Measurements from ENCODE around the gene LPP. TPM values are rescaled to one million over a fixed set of nuclear protein-coding genes. Genes with fewer than 3 reads are reported as not detected.

Gene LPP
- total RNA-seq, 1 experiment from 2014 or later, result 120 TPM

DNA sequence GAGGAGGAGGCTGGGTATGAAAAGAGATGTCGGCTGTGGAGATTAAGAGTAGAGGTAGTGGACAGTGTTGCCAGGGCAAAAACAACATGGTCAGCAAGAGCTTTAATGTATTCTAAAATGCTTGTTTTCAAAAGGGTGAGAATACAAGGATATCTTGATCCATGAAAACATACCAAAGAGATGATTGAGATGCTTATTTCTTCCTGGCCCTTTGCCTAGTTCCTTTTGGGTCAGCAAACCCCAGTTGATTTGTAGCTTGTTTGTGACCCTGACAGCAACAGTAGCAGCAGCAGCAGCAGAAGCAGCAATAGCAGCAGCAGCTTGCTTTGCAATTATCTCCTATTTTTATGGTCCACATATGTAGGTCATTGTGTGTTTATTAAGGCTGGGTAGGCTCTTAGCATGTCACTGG lies 337.3 kb downstream of the LPP start:
- H3K27ac Mint-ChIP-seq (ENCODE audit: unreplicated experiment), result no peak overlapping the region
- CTCF ChIA-PET, result no interaction called here

DNA sequence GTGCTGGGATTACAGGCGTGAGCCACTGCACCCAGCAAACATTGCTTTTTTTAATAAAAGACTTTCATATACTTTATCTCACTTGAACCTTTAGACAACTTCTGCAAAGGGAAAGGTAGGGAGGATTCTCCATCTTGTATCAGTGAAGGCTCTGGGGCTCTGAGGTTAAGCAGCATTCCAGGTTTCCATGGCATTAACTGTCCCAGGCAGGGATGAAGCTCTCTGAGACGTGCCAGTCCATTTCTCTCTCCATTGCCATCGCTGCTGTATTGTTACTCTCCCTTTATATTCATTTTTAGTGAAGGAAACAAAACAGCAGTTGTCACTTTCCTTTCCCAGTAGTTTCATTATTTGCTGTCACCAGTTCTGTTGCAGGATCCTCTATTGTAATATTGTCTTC lies 342.4 kb downstream of the LPP start:
- Histone ChIP-seq H3K4me3 (ENCODE audit: low read depth, low read length) (no peak overlapping the region), H3K9me3 (0 out of 2 replicates have a peak, but pooled peaks cover 2% of the 10 kb centered on the region), H3K36me3 (ENCODE audit: control insufficient read depth, insufficient read depth, low read length) (no peaks in the 10 kb centered on the region), H3K4me1 (no peaks in the 10 kb centered on the region), H3K27me3 (replicated peaks; ENCODE audit: control insufficient read depth, insufficient read depth, low read length) (no peaks in the 10 kb centered on the region)
- Mint-ChIP-seq H3K4me1 (ENCODE audit: low read depth, unreplicated experiment) (no peaks in the 10 kb centered on the region), H3K27ac (ENCODE audit: unreplicated experiment) (no peak overlapping the region), H3K9me3 (ENCODE audit: unreplicated experiment) (peaks cover 9% of the 10 kb centered on the region), H3K4me3 (ENCODE audit: unreplicated experiment) (no peak overlapping the region), H3K36me3 (ENCODE audit: insufficient read depth, unreplicated experiment) (peaks cover 3% of the 10 kb centered on the region), H3K27me3 (ENCODE audit: insufficient read depth, unreplicated experiment) (no peaks in the 10 kb centered on the region)
- ChIA-PET POLR2A (no interaction called here), CTCF (no interaction called here)
- no peak for DNase-seq
- intact Hi-C loops (cut with micrococcal nuclease; ENCODE audit: unreplicated experiment), result no loop called here
- BruUV-seq (replicated peaks), result no TSS peak
- TF ChIP-seq, protein P1, sequence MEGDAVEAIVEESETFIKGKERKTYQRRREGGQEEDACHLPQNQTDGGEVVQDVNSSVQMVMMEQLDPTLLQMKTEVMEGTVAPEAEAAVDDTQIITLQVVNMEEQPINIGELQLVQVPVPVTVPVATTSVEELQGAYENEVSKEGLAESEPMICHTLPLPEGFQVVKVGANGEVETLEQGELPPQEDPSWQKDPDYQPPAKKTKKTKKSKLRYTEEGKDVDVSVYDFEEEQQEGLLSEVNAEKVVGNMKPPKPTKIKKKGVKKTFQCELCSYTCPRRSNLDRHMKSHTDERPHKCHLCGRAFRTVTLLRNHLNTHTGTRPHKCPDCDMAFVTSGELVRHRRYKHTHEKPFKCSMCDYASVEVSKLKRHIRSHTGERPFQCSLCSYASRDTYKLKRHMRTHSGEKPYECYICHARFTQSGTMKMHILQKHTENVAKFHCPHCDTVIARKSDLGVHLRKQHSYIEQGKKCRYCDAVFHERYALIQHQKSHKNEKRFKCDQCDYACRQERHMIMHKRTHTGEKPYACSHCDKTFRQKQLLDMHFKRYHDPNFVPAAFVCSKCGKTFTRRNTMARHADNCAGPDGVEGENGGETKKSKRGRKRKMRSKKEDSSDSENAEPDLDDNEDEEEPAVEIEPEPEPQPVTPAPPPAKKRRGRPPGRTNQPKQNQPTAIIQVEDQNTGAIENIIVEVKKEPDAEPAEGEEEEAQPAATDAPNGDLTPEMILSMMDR (IDR thresholded peaks at IDR 0.05; ENCODE audit: insufficient read depth in 1 of 2, low read depth in 1 of 2, low read length in 1 of 2, severe bottlenecking in 1 of 2, unreplicated experiment in 1 of 2), result no peak

More for the DNA sequence above, 337.3 kb downstream of the LPP start:
- H3K9me3 Mint-ChIP-seq (ENCODE audit: unreplicated experiment), result no peaks in the 10 kb centered on the region
- no TSS peak for BruUV-seq (replicated peaks)
- no peaks in the 10 kb centered on the region for H3K27me3 ChIP-seq (replicated peaks; ENCODE audit: control insufficient read depth, insufficient read depth, low read length)
- H3K4me1 ChIP-seq, result no peaks in the 10 kb centered on the region
- H3K4me3 Mint-ChIP-seq (ENCODE audit: unreplicated experiment), result no peak overlapping the region
- intact Hi-C loops (cut with micrococcal nuclease; ENCODE audit: unreplicated experiment), result no loop called here
- DNase-seq, result no peak
- H3K4me1 Mint-ChIP-seq (ENCODE audit: low read depth, unreplicated experiment), result no peaks in the 10 kb centered on the region
- TF ChIP-seq, protein P1 (IDR thresholded peaks at IDR 0.05; ENCODE audit: insufficient read depth in 1 of 2, low read depth in 1 of 2, low read length in 1 of 2, severe bottlenecking in 1 of 2, unreplicated experiment in 1 of 2), result no peak
- peaks cover 36% of the 10 kb centered on the region for H3K36me3 Mint-ChIP-seq (ENCODE audit: insufficient read depth, unreplicated experiment)
- POLR2A ChIA-PET, result no interaction called here
- no peak overlapping the region for H3K4me3 ChIP-seq (ENCODE audit: low read depth, low read length)
- H3K27me3 Mint-ChIP-seq (ENCODE audit: insufficient read depth, unreplicated experiment), result no peaks in the 10 kb centered on the region
- no peaks in the 10 kb centered on the region for H3K36me3 ChIP-seq (ENCODE audit: control insufficient read depth, insufficient read depth, low read length)
- no peaks in the 10 kb centered on the region for H3K9me3 ChIP-seq

DNA sequence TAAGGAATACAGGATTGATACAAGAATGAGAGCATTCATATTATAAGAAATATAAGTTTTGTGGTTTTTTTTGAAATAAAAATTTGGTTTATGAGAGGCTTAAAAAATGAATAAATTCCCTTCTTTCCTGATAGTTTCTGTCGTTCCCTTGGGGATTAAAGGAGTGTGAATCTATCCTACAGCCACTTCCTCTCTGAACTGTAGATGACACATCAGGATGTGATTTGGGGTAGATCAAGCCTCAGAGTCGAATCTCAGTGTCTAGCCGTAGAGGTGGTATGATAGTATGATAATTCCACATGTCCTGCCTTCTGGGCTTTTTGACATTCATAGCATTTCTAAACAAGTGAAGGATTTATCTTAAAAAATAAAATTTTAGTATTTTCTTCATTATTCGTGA lies 343.1 kb downstream of the LPP start:
- Histone ChIP-seq H3K9me3 (peaks cover 3% of the 10 kb centered on the region; the same call in 1 of the 2 replicates), H3K27me3 (replicated peaks; ENCODE audit: control insufficient read depth, insufficient read depth, low read length) (no peaks in the 10 kb centered on the region), H3K36me3 (ENCODE audit: control insufficient read depth, insufficient read depth, low read length) (no peaks in the 10 kb centered on the region), H3K4me3 (ENCODE audit: low read depth, low read length) (no peak overlapping the region), H3K4me1 (no peaks in the 10 kb centered on the region)
- Mint-ChIP-seq H3K4me3 (ENCODE audit: unreplicated experiment) (no peak overlapping the region), H3K27ac (ENCODE audit: unreplicated experiment) (no peak overlapping the region), H3K9me3 (ENCODE audit: unreplicated experiment) (peaks cover 10% of the 10 kb centered on the region), H3K27me3 (ENCODE audit: insufficient read depth, unreplicated experiment) (no peaks in the 10 kb centered on the region), H3K4me1 (ENCODE audit: low read depth, unreplicated experiment) (no peaks in the 10 kb centered on the region), H3K36me3 (ENCODE audit: insufficient read depth, unreplicated experiment) (no peaks in the 10 kb centered on the region)
- intact Hi-C loops (cut with micrococcal nuclease; ENCODE audit: unreplicated experiment), result no loop called here
- TF ChIP-seq, protein P1 (IDR thresholded peaks at IDR 0.05; ENCODE audit: insufficient read depth in 1 of 2, low read depth in 1 of 2, low read length in 1 of 2, severe bottlenecking in 1 of 2, unreplicated experiment in 1 of 2), result no peak
- DNase-seq, result no peak
- no TSS peak for BruUV-seq (replicated peaks)
- ChIA-PET POLR2A (no interaction called here), CTCF (no interaction called here)

All from Caco-2 (cell line).